Vagina (tissue), 2 donors: Measurements from ENCODE around the gene RNF166.

Experiments used
- CTCF ChIP-seq, 3 experiments: fragments of 450-650 bp in 2 of 3; fragments of 200-600 bp in 1 of 3; sonication (generic) in 1 of 3; IDR thresholded peaks; one replicate each; pipeline ENCODE4 v1.5.1; 2017 to 2019; ENCODE audit warnings: antibody characterized with exemption in 3 of 3, mild to moderate bottlenecking in 2 of 3, moderate library complexity in 2 of 3
- POLR2A ChIP-seq, 2 donors: fragments of 450-650 bp; IDR thresholded peaks; one replicate each; pipeline ENCODE4 v1.6.1; 2017; ENCODE audit warnings: antibody characterized with exemption in 2 of 2, mild to moderate bottlenecking in 2 of 2, moderate library complexity in 2 of 2

- TF ChIP-seq CTCF (IDR thresholded peaks at IDR 0.05): no peak
- TF ChIP-seq POLR2A (IDR thresholded peaks at IDR 0.05): no peak
Measured at GRCh38 chr16:88719933-88720296, 13.7 kb upstream of the RNF166 start.
